RKO (cell line): ENCODE data around the gene IFI6.
"Not testable (repeated sequence)": the region's sequence is repeated elsewhere in the genome, so short reads cannot be mapped to it uniquely, and the experiment has no call there.

Experiments used
- DNase-seq: peaks from one replicate; pipeline ENCODE4 v3.0.0-alpha.2; 2016; ENCODE audit warnings: low spot score

Gene IFI6

DNA sequence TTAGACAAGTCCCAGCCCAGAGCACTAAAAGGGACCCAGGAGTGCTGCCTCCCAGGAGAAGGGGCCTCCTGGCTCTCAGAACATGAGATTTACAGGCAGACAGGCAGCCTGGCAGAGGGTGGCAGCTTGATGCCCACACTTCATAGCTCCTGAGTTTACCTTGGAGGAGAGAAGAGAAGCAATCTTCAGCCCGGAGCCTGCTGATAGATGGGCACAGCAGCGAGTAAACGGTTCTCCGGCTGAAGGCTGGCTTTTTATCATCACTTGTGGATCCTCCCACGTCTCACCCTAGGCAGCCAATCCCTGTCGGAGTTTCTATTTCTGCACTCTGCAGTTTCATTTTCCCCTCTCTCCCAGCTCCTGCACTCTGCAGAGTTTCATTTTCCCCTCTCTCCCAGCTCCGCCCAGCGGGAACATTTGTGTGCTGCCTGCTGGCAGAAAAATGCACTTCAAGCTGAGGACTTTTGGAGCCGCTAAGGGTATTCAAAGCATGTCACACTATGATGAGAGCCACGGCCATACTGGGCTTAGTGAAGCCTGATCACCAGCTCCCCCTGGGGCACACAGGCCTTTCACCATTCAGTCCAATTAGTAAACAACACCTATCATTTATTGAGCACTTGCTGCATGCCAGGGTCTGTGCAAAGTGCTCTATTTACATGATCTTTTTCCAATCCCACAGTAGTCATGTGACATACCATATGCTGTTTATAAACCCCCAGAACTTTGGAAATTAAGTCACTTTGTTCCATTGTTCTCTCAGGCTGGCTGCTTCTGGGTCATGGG is at the start of gene IFI6:
TSS of gene IFI6 (minus strand) at position 229 of the 786 bp plus-strand sequence. CDS start 2,878 bp downstream, outside the sequence.
- DNase-seq: peak; percentile 94

GRCh38 chr1:27719286-27720251 is 47.6 kb upstream of the IFI6 start:
- no peak for DNase-seq

- DNase-seq: no peak
These were observed 44.4 kb upstream of the IFI6 start for GRCh38 chr1:27716262-27716895.

GRCh38 chr1:27713869-27714513 is 42.0 kb upstream of the IFI6 start:
- no peak for DNase-seq

DNA sequence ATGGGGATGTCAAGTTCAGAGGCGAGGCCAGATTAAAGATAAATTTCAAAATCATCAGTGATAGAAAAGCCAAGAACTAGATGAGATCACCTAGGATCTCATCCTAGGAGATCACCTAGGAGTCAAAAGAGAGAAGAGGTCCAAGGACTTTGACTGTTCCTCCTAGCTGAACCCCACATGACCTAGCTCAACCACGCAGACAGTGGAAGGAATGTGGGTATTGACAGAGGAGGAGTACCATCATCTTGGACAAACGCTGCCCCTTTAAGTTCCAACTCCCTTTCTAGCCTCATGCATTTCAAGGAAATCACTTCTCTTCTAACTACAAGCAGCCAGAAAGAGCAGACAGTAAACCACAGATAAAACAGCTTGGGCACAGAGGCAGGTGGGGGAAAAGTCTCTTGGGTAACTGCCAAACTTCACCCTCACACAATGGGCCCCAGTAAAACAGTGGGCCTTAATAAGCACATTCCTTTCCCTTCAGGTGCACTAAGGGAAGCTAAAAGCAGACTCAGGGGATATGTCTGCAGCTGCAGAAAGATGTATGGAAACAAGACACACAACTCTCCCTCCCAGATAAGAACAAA is 41.2 kb upstream of the IFI6 start:
- no peak for DNase-seq

GRCh38 chr1:27710574-27710973 is 38.6 kb upstream of the IFI6 start:
- DNase-seq: no peak

DNA sequence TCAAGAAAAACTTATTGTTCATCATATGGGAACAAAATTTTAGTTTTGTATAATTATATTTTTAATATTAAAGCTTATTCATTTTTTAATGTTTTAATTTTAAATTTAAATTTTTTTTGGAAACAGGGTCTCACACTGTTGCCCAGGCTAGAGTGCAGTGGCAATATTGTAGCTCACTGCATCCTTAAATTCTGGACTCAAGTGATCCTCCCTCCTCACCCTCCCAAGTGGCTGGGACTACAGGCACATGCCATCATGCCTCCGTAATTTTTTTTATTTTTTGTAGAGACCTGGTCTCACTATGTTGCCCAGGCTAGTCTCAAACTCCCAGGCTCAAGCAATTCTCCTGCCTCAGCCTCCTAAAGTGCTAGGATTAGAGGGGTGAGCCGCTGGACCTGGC is 33.6 kb upstream of the IFI6 start:
- DNase-seq: no peak

DNA sequence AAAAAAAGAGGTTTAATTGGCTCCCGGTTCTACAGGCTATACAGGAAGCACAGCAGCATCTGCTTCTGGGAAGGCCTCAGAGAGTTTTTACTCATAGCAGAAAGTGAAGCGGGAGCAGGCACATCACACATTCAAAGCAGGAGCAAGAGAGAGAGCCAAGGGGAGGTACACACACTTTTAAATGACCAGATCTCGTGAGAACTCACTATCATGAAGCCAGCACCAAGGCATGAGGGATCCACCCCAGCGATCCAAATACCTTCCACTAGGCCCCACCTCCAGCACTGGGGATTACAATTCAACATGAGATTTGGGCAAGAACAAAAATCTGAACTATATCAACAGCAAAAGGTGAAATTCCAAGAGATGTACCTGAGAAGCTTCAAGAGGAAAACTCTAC is 33.0 kb upstream of the IFI6 start:
- DNase-seq: no peak

GRCh38 chr1:27696835-27697234 is 24.8 kb upstream of the IFI6 start:
- not testable (repeated sequence) for DNase-seq

GRCh38 chr1:27690183-27690582 is 18.2 kb upstream of the IFI6 start:
- no peak for DNase-seq

DNA sequence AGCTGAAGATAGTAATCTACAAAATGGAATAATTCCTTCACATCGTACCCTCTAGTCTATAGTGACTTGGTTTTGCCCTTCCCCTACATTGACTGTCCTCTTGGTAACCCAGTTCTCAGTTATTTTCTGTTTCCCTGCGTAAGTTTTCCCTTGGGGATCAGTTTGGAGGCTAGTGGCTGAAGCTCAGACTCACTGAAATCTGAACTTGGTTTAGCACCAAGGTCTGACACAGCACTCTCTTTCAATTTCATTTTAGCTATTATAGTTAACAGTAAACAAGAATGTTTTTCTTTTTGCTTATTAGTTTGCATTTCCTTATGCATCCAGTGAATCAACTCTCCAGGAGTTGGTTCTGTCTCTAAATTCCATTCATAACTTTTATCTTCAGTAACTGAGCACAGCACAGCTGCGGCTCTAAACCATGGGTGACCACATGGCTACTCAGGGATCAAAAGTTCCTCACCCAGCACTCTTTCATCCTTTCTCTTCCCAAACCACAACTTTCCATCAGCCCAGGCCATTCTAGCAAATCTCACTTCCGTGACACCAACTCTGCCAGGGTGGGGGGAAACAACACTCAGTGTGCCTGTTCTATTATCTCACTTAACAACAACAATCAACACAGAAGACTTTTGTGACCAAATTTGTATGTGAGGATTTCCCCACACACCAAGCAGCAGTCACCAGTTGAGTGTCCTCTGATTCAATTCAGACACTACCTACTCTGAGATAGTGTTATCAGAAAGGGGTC is 17.6 kb upstream of the IFI6 start:
- no peak for DNase-seq

DNA sequence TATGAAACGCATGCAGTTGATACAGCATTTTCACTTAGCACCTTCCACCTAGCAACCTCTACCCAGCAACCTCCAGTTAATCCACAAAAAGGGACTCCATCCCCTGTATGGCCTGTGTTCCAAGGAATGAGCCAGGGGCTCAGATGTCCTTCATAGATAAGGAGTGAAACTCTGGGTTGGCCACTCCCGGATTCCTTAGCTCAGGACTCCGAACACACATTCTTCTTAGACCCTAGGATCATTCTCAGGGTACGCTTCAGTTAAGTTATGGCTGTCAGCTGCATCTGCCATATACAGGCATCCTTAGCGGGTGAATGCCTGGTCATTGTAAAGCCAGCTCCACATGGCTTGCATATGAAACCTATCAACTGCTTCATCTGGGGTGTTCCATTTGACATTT is 15.9 kb upstream of the IFI6 start:
- DNase-seq: no peak

GRCh38 chr1:27686223-27686990 is 14.4 kb upstream of the IFI6 start:
- no peak for DNase-seq

- DNase-seq: no peak
These were observed 12.2 kb upstream of the IFI6 start for GRCh38 chr1:27684176-27684575.

GRCh38 chr1:27682351-27682944 is 10.5 kb upstream of the IFI6 start:
- no peak for DNase-seq

DNA sequence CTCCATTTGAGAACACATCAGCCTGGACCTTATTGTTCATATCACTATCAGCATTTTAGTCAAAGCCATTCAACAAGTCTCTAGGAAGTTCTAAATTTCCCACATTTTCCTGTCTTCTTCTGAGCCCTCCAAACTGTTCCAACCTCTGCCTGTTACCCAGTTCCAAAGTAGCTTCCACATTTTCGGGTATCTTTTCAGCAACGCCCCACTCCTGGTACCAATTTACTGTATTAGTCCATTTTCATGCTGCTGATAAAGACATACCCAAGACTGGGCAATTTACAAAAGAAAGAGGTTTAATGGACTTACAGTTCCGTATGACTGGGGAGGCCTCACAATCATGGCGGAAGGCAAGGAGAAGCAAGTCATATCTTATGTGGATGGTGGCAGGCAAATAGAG is 9.6 kb upstream of the IFI6 start:
- DNase-seq: not testable (repeated sequence)

DNA sequence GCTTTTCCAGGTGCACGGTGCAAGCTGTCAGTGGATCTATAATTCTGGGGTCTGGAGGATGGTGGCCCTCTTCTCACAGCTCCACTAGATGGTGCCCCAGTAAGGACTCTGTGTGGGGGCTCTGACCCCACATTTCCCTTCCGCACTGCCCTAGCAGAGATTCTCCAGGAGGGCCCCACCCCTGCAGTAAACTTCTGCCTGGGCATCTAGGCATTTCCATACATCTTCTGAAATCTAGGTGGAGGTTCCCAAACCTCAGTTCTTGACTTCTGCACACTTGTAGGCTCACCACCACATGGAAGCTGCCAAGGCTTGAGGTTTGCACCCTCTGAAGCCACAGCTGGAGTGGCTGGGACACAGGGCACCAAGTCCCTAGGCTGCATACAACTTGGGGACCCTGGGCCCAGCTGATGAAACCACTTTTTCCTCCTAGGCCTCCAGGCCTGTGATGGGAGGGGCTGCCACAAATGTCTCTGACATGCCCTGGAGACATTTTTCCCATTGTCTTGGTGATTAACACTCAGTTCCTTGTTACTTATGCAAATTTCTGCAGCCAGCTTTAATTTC is 8.3 kb upstream of the IFI6 start:
- not testable (repeated sequence) for DNase-seq

- DNase-seq: no peak
These were observed 6.8 kb upstream of the IFI6 start for GRCh38 chr1:27678747-27679146.

DNA sequence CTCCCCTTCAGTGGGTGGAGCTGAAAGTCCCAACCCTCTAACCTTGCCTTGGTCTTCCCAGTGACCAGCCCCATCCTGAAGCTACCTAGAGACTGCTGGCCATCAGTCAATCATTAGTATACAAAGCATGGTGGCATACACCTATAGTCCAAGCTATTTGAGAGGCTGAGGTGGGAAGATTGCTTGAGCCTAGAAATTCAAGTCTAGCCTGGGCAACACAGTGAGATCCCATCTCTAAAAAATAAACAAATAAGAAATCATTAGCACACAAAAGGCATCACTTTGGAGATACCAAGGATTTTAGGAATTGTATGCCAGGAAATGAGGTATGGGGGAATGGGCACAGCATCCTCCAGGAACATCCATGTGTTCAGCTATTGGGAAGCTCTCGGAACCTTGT is 4.4 kb upstream of the IFI6 start:
- DNase-seq: no peak
